Omental fat pad (tissue), 4 donors: Measurements from ENCODE around the gene TMEM126A. TPM values are rescaled to one million over a fixed set of nuclear protein-coding genes. Genes with fewer than 3 reads are reported as not detected.

Experiments
- ATAC-seq: fragments of 150-250 bp; one replicate; pipeline ENCODE4 v1.9.1; 2016; ENCODE audit warnings: mild to moderate bottlenecking, moderate library complexity; ENCODE audit not compliant: low FRiP score
- DNase-seq: peaks from one replicate; pipeline ENCODE4 v3.0.0-alpha.2; 2019; ENCODE audit warnings: low spot score
- total RNA-seq, 4 donors: library from RNA; depleted of rRNA; stranded (reverse); fragments of >200 nt; gene quantifications; one replicate each; pipeline ENCODE4 v1.1.0, GENCODE V29; 2016
- TF ChIP-seq, protein P1 (sequence below), 3 donors: fragments of 450-650 bp; IDR thresholded peaks; one replicate each; pipeline ENCODE4 v1.5.1; 2016 to 2017; ENCODE audit warnings: antibody characterized with exemption in 3 of 3, mild to moderate bottlenecking in 3 of 3, moderate library complexity in 2 of 3

Gene TMEM126A
- total RNA-seq, 4 donors from 2014 or later = 14.3 to 40.6 (median 29.1) TPM

DNA sequence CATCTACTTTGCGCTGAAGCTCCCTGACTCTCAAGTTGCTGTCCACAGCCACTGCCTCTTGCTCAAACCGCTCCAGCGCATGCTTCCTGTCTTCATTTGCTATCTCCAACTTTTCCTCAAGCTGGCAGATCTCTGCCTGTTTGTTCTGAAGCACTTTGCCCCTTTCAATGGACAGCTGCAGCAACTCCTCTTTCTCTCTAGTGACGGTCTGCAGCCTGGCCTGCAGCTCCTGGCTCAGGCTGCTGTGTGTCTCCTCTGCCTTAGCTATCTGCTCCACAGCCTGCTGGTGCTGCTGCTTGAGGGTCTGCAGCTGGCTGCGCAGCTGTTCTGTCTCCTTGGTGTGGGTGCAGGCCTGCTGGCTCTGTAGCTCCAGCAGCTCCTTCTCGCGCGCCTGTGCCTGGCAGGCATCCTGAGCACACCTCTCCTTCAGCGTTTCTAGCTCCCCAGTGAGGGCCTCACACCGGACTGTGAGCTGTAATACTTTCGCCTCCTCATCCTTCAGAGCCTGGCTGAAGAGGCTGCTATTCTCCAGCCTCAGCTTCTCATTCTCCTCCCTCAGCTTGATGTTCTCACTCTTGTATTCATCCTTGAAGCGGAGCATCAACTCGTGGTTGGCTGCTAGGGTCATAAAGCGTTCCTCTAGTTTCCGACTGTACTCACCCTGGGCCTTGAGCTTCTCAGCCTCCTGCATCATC lies 37.5 kb downstream of the TMEM126A start:
- peak; percentile 9 for ATAC-seq
- no peak for DNase-seq
- TF ChIP-seq, protein P1, sequence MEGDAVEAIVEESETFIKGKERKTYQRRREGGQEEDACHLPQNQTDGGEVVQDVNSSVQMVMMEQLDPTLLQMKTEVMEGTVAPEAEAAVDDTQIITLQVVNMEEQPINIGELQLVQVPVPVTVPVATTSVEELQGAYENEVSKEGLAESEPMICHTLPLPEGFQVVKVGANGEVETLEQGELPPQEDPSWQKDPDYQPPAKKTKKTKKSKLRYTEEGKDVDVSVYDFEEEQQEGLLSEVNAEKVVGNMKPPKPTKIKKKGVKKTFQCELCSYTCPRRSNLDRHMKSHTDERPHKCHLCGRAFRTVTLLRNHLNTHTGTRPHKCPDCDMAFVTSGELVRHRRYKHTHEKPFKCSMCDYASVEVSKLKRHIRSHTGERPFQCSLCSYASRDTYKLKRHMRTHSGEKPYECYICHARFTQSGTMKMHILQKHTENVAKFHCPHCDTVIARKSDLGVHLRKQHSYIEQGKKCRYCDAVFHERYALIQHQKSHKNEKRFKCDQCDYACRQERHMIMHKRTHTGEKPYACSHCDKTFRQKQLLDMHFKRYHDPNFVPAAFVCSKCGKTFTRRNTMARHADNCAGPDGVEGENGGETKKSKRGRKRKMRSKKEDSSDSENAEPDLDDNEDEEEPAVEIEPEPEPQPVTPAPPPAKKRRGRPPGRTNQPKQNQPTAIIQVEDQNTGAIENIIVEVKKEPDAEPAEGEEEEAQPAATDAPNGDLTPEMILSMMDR (IDR thresholded peaks at IDR 0.05) = no peak

DNA sequence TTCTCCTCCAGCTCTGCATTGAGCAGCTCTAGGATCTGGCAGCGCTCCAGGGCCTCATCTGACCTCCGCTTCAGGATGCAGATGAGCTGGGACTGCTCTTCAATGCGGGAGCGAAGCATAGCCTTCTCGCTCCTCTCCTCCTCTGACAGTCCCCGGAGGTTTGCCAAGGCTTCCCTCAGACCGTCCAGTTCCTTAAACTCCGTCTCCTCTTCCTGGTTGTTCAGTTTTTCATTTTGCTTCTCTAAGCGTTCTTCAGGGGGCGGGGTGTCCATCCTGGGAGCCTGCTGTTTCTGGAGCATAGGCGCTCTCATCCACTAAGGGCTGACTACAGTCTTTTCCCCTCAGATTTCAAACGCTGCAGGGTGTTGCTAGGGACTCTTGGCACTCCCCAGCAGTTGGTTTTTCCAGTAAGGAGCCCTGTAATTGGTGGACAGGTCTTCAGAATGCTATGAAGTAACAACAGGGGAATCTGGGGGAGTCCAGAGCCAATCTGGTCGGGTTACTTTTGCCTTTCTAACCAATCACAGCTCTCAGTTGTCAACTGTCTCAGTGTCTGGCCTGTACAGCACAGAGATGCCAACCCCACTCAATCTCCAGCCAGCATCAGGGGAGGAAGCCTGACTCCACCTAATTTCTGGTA lies 38.2 kb downstream of the TMEM126A start, which contains the start of gene CCDC89:
Gene CCDC89 (minus strand): TSS at position 376 of the 640 bp plus-strand sequence. CDS start 65 bp downstream, at position 311.
- DNase-seq (peak; percentile 76), ATAC-seq (peak; percentile 99)
- TF ChIP-seq, protein P1 (IDR thresholded peaks at IDR 0.05) = no peak

DNA sequence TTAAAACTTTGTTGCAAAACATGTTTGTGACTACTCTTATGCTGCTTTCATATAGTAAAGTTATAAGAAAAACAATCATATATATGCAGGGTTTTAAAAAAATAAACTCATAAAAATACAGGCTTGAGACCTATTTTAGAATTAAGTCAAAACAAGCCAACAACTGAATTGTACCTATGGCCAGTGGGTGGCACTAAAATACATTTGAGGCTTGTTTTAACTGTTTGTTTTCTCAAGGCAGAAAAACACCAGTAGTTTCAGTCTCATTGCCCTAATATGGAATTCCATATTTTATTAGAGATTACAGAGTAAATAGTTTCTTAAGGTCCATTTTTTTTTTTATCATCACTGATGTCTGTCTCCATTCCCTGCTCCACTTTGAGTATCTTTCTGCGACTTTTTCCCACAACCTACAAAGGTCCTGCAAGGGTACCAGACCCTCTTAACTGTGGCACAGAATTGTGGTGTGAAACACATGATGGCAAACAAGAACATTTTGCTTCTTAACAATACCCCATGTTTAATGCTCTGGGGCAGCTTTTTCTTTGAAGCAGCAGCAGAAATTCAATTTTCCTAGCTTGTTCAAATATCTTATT lies 46.7 kb downstream of the TMEM126A start:
- no peak for DNase-seq
- ATAC-seq = no peak
- TF ChIP-seq, protein P1 (IDR thresholded peaks at IDR 0.05) = no peak

DNA sequence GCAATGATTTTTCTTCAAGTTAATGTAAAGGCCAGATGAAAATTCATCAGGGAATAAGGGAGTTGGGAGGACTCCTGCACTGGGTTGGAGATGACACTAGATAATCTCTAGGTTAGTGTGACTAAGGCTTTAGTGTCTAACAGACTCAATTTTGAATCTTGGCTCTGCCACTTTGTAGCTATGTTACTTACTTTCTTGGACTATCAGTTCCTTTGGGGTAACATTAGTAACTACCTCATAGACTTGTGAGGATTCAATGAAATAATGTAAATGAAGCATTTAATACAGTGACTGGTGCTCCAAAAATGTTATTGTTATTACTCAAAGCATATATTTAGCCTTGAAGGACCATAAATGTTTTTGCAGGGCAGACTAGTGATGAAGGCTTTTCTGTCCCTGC lies 47.8 kb downstream of the TMEM126A start:
- ATAC-seq (no peak), DNase-seq (no peak)
- TF ChIP-seq, protein P1 (IDR thresholded peaks at IDR 0.05) = no peak

DNA sequence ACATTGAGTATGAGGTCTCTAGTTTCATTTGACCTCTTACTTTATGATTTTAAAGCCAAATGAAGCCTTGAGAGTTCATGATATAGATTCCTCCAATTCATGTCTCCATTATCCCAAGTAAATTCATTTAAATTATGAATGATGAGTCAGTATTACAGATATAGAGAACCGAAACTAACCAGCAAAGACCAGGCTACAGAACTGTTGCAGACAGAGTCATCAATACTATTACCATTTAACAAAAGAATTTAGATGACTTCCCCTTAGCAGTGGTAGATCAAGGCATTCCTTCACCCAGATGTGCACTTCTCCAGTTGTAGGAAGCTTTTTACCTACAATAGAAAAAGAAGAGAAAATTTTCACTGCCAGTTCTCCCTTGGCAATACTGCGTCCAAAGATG lies 50.0 kb downstream of the TMEM126A start:
- no peak for ATAC-seq
- TF ChIP-seq, protein P1 (IDR thresholded peaks at IDR 0.05) = no peak
- DNase-seq = no peak

DNA sequence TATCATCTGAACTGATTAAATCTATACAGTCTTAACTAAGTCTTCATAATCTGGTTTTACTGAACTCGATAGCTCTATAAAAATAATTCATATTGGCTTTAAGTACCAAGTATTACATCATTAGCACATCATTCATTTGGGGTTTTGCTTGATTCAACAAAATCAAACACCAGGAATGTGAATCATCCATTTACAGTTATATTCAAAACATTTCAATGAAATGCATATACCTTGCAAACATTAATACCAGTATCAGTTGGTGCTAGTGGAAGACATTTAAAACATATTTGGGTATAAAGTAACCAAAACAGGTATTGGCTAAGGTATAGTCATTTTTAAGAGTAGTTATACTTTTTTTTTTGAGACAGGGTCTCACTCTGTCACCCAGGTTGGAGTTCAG lies 50.4 kb downstream of the TMEM126A start:
- ATAC-seq (no peak), DNase-seq (no peak)
- TF ChIP-seq, protein P1 (IDR thresholded peaks at IDR 0.05) = no peak
